ENCODE measurements around the gene VPS54.

VPS54 gene

GRCh38 chr2:63855418-63856302 is 163.6 kb downstream of the VPS54 start:
- Histone ChIP-seq H3K36me3 (ENCODE audit: control insufficient read depth, insufficient read depth, low read length) (no peaks in the 10 kb centered on the region), H3K27me3 (ENCODE audit: control insufficient read depth, insufficient read depth, low read length) (no peaks in the 10 kb centered on the region), H3K79me2 (peaks cover 6% of the 10 kb centered on the region), H3K4me3 (ENCODE audit: low read depth, low read length) (no peak overlapping the region), H2AFZ (no peak overlapping the region), H3K9me3 (ENCODE audit: control insufficient read depth, low read length) (no peaks in the 10 kb centered on the region), H3K4me2 (ENCODE audit: low read length) (peak overlapping the region; percentile 44), H3K27ac (no peak overlapping the region), H3K4me1 (peaks cover 26% of the 10 kb centered on the region), H3K9ac (no peak overlapping the region)
- TF ChIP-seq CTCF (IDR thresholded peaks at IDR 0.05), result no peak

- Histone ChIP-seq H3K4me1 (peaks cover 32% of the 10 kb centered on the region), H2AFZ (no peak overlapping the region), H3K4me2 (ENCODE audit: low read length) (peak overlapping the region; percentile 4), H3K9ac (no peak overlapping the region), H3K9me3 (ENCODE audit: control insufficient read depth, low read length) (no peaks in the 10 kb centered on the region), H3K36me3 (ENCODE audit: control insufficient read depth, insufficient read depth, low read length) (no peaks in the 10 kb centered on the region), H3K27me3 (ENCODE audit: control insufficient read depth, insufficient read depth, low read length) (no peaks in the 10 kb centered on the region), H3K4me3 (ENCODE audit: low read depth, low read length) (no peak overlapping the region), H3K79me2 (peaks cover 6% of the 10 kb centered on the region), H3K27ac (peak overlapping the region; percentile 2)
- no peak for TF ChIP-seq CTCF (IDR thresholded peaks at IDR 0.05)
Measured at GRCh38 chr2:63853527-63854310, 165.5 kb downstream of the VPS54 start.

GRCh38 chr2:63851691-63852311 is 167.4 kb downstream of the VPS54 start:
- H3K27me3 ChIP-seq (ENCODE audit: control insufficient read depth, insufficient read depth, low read length), result no peaks in the 10 kb centered on the region
- H3K36me3 ChIP-seq (ENCODE audit: control insufficient read depth, insufficient read depth, low read length), result no peaks in the 10 kb centered on the region
- peaks cover 33% of the 10 kb centered on the region for H3K4me1 ChIP-seq
- H3K9me3 ChIP-seq (ENCODE audit: control insufficient read depth, low read length), result no peaks in the 10 kb centered on the region
- peaks cover 15% of the 10 kb centered on the region for H3K79me2 ChIP-seq
- TF ChIP-seq CTCF (IDR thresholded peaks at IDR 0.05), result no peak
- H3K4me3 ChIP-seq (ENCODE audit: low read depth, low read length), result no peak overlapping the region
- H3K4me2 ChIP-seq (ENCODE audit: low read length), result no peak overlapping the region
- peak overlapping the region; percentile 30 for H3K27ac ChIP-seq
- no peak overlapping the region for H2AFZ ChIP-seq
- no peak overlapping the region for H3K9ac ChIP-seq

- no peaks in the 10 kb centered on the region for H3K27me3 ChIP-seq (ENCODE audit: control insufficient read depth, insufficient read depth, low read length)
- peaks cover 30% of the 10 kb centered on the region for H3K4me1 ChIP-seq
- no peak overlapping the region for H3K4me3 ChIP-seq (ENCODE audit: low read depth, low read length)
- H3K36me3 ChIP-seq (ENCODE audit: control insufficient read depth, insufficient read depth, low read length), result no peaks in the 10 kb centered on the region
- no peak overlapping the region for H3K4me2 ChIP-seq (ENCODE audit: low read length)
- TF ChIP-seq CTCF (IDR thresholded peaks at IDR 0.05), result no peak
- H3K79me2 ChIP-seq, result peaks cover 20% of the 10 kb centered on the region
- no peaks in the 10 kb centered on the region for H3K9me3 ChIP-seq (ENCODE audit: control insufficient read depth, low read length)
- no peak overlapping the region for H2AFZ ChIP-seq
- H3K9ac ChIP-seq, result no peak overlapping the region
- H3K27ac ChIP-seq, result no peak overlapping the region
Measured at GRCh38 chr2:63850649-63851048, 168.6 kb downstream of the VPS54 start.

Data from parathyroid adenoma (tissue), 2 donors.